ENCODE data around the gene CNOT1.

Gene CNOT1

DNA sequence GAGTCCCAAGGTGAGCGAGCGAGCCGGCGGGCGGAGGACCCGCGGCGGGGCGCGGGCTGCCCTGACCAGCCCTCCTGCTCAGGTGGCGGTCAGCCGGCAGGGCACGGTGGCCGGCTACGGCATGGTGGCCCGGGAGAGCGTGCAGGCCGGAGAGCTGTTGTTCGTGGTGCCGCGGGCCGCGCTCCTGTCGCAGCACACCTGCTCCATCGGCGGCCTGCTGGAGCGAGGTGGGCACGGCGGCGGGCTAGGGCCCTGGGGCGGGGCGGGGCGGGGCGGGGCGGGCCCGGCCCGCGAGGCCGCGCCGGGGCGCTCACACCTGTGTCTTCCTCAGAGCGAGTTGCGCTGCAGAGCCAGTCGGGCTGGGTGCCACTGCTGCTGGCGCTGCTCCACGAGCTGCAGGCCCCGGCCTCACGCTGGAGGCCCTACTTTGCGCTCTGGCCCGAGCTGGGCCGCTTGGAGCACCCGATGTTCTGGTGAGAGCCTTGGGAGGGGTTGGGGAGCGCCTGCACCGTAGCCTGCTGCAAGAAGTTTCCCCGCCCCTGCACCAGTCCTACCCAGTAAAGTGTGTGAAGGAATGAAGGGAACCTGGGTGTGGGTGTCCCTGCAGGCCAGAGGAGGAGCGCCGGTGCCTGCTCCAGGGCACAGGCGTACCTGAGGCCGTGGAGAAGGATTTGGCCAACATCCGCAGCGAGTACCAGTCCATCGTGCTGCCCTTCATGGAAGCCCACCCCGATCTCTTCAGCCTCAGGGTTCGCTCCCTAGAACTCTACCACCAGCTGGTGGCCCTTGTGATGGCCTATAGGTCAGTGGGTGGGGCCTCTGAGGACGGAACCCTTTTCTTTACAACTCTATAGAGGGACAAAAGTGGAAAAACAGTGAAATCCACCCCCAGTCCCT, 113.5 kb downstream of the CNOT1 start:
- peak overlapping the region; percentile 92 for H3K9ac ChIP-seq (ENCODE audit: low read depth, low read length)
- peak overlapping the region; percentile 93 for H3K27ac ChIP-seq (ENCODE audit: low read depth, low read length)
- no peaks in the 10 kb centered on the region for H3K9me3 ChIP-seq (ENCODE audit: control insufficient read depth, insufficient read depth, low read length)
- H3K27me3 ChIP-seq (ENCODE audit: control insufficient read depth, insufficient read depth, low read length), result no peaks in the 10 kb centered on the region
- peak overlapping the region; percentile 89 for H3K4me3 ChIP-seq (ENCODE audit: low read depth, low read length)
- H3K36me3 ChIP-seq (ENCODE audit: control insufficient read depth, insufficient read depth, low read length), result peaks cover 48% of the 10 kb centered on the region
- H3K4me1 ChIP-seq (ENCODE audit: control insufficient read depth, insufficient read depth, low read length), result peaks cover 12% of the 10 kb centered on the region

DNA sequence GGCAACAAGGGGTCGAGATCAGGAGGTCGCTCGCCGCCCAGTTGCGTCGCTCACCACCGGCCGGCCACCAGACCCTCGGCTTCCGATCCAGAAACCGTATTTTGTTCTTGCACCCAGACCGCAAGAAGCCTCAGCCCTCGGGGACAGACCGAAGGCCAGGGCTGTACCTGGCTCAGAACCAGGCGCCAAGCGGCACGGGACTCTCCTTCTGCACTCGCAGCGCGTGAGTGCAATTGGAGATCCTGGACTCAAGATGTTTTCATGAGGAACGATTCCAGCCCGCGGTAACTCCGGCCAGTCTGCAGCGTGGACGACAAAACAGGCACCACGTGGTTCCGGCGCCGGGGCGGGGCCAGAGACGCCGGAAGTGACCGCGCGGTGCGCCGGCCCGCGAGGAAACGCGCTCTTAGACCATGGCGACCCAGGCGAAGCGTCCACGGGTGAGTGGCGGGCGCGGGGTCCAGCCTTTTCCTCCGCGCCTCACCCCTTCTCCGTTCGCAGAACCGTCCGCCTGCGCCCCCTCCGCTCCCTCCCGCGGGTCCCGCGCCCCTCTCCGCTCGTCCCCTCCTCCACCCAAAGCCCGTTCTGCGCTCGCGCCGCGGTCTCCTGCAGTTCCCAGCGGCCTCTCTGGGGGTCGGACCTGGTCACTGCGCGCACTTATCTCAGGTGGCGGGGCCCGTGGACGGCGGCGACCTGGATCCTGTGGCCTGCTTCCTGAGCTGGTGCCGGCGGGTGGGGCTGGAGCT, 114.3 kb downstream of the CNOT1 start, which contains the start of gene SETD6:
Gene SETD6, plus strand, starts transcription at position 393 of the 746 bp plus-strand sequence. Its CDS starts 21 bp downstream, at position 414.
- Histone ChIP-seq H3K4me1 (ENCODE audit: control insufficient read depth, insufficient read depth, low read length) (peaks cover 12% of the 10 kb centered on the region), H3K27ac (ENCODE audit: low read depth, low read length) (peak within 1 kb of the TSS; percentile 93), H3K27me3 (ENCODE audit: control insufficient read depth, insufficient read depth, low read length) (no peaks in the 10 kb centered on the region), H3K9ac (ENCODE audit: low read depth, low read length) (peak within 1 kb of the TSS; percentile 92), H3K36me3 (ENCODE audit: control insufficient read depth, insufficient read depth, low read length) (peaks cover 40% of the 10 kb centered on the region), H3K9me3 (ENCODE audit: control insufficient read depth, insufficient read depth, low read length) (no peaks in the 10 kb centered on the region), H3K4me3 (ENCODE audit: low read depth, low read length) (peak within 1 kb of the TSS; percentile 89)

DNA sequence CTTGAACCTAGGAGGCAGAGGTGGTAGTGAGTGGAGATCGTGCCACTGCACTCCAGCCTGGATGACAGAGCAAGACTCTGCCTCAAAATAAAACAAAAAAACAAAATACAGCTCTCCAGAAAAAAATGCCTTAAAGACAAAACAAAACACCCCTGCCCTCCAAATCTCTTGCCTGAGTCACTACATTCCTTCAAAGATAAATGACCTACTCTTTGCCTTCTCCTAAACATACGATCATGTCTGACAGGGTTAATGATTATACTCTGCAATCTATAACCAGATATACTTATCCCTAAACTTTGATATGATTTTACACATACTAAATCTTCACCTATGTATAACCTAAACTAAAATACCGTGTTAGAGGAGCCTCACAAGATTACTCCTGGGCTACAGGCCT, 115.8 kb downstream of the CNOT1 start:
- H3K9me3 ChIP-seq (ENCODE audit: control insufficient read depth, insufficient read depth, low read length), result no peaks in the 10 kb centered on the region
- H3K9ac ChIP-seq (ENCODE audit: low read depth, low read length), result no peak overlapping the region
- no peaks in the 10 kb centered on the region for H3K27me3 ChIP-seq (ENCODE audit: control insufficient read depth, insufficient read depth, low read length)
- peaks cover 12% of the 10 kb centered on the region for H3K4me1 ChIP-seq (ENCODE audit: control insufficient read depth, insufficient read depth, low read length)
- H3K4me3 ChIP-seq (ENCODE audit: low read depth, low read length), result peak overlapping the region; percentile 89; the same call in 1 of the 2 replicates
- peaks cover 32% of the 10 kb centered on the region for H3K36me3 ChIP-seq (ENCODE audit: control insufficient read depth, insufficient read depth, low read length)
- H3K27ac ChIP-seq (ENCODE audit: low read depth, low read length), result no peak overlapping the region

DNA sequence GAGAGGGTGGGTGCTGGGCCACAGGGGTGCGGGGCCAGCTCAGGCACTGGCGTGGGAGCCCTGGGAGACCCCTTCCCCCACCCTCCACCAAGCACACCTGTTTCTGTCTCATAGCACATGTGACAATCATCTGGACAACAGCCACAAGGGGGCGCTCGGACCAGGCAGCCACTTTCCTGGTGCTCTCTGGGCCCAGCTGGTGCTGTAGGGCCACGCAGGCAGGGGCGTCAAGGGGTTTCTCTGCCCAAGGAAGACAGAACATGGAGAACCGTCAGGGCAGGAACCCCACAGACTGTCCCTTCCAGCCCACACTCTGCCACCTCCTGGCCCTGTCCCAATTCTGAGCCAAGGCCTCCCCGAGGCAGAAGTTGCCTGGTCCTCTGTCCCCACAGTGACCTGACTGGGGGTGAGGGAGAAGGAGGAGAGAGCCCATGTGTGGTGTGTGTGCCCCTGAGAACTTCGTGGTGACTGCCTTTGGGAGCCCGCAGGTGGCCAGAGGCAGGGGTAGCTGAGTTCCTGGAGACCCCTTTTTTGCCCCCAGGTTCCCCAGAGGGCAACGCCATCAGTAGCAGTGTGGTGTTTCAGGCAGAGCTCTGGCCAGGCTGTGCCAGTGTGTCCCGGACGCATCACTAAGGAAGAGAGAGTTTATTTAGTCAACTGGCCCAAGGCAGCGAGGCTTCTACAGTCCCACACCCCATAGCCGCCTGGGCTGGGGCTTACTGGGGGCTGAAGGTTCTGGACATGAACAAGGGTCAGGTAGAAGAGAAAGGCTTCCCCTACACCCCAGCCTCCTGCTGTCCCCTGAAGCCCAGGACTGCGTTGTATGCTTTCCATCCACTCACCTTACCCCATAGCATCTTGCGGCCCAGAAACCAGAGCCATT, 117.5 kb downstream of the CNOT1 start:
- peaks cover 12% of the 10 kb centered on the region for H3K4me1 ChIP-seq (ENCODE audit: control insufficient read depth, insufficient read depth, low read length)
- H3K4me3 ChIP-seq (ENCODE audit: low read depth, low read length), result no peak overlapping the region
- H3K9ac ChIP-seq (ENCODE audit: low read depth, low read length), result no peak overlapping the region
- no peaks in the 10 kb centered on the region for H3K27me3 ChIP-seq (ENCODE audit: control insufficient read depth, insufficient read depth, low read length)
- no peaks in the 10 kb centered on the region for H3K9me3 ChIP-seq (ENCODE audit: control insufficient read depth, insufficient read depth, low read length)
- H3K27ac ChIP-seq (ENCODE audit: low read depth, low read length), result no peak overlapping the region
- peaks cover 17% of the 10 kb centered on the region for H3K36me3 ChIP-seq (ENCODE audit: control insufficient read depth, insufficient read depth, low read length)

DNA sequence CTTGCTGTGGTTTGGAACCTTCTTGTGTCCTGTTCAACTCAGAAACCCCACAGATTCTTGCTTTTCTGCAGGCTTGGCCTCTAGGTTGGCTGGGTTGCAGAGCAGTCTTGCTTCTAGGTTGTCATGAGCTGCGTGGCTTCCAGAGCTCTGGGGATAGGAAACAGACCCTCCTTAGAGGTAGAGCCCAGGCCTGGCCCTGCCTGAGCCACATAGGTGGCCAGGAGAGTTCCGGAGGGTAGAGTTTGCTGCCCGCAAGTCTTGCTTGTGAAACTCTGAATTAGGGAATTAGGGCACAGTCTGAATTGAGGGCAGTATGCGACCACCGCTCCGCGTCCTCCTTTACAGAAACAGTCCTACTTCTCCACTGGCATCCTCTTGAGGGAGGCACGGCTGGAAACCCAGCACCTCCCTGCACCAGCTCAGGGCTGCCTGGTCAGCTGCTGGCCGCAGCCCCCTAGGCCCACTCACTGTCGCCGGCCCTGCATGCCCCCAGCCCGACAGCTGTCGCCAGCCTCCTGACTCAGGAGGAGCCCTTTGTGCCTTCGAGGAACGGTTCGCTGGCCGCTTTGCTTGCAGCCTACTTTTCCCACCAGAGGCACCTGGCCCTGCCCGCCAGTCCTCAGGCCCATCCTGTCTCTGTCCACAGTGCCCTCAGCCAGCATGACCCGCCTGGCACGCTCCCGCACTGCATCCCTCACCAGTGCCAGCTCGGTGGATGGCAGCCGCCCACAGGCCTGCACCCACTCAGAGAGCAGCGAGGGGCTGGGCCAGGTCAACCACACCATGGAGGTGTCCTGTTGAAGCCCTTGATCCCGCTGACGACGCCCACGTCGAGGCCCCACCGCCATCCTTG, 118.6 kb downstream of the CNOT1 start:
- Histone ChIP-seq H3K36me3 (ENCODE audit: control insufficient read depth, insufficient read depth, low read length) (peaks cover 9% of the 10 kb centered on the region; the same call in 1 of the 2 replicates), H3K27me3 (ENCODE audit: control insufficient read depth, insufficient read depth, low read length) (no peaks in the 10 kb centered on the region), H3K27ac (ENCODE audit: low read depth, low read length) (no peak overlapping the region), H3K4me1 (ENCODE audit: control insufficient read depth, insufficient read depth, low read length) (0 out of 2 replicates have a peak, but pooled peaks cover 2% of the 10 kb centered on the region), H3K4me3 (ENCODE audit: low read depth, low read length) (no peak overlapping the region), H3K9ac (ENCODE audit: low read depth, low read length) (no peak overlapping the region), H3K9me3 (ENCODE audit: control insufficient read depth, insufficient read depth, low read length) (no peaks in the 10 kb centered on the region)

DNA sequence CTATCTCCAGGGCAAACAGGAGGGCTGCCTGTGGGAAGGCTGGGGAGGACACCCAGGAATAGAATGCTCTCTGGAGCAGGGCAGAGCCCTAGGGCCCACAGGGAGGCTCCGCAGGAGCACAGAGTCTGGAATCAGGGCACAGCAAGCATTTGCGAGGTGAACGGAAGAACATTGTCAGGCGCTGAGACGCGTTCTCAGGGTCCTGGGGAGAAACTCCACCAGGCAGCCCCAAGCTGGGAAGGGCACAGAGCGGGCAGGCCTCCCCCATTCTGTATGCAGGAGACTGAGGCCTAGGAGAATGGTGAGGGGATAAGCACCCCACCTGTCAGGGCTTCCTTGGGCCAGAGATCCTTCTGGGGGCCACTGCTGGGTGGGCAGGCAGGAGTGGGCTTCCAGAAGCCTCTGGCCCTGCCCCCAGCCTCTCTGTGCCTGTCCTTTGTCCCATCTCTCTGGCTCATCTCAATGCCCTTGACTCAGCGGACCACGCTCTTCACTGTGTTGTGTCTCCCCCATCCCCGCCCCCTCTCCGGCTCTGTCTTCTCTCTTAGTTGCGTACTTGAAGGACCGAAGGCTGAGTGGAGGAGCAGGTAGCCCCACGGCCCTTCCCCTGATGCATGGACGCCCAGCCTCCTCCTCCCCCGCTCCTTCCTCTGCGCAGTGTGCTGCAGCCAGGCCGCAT, 119.4 kb downstream of the CNOT1 start:
- no peak overlapping the region for H3K27ac ChIP-seq (ENCODE audit: low read depth, low read length)
- 0 out of 2 replicates have a peak, but pooled peaks cover 2% of the 10 kb centered on the region for H3K4me1 ChIP-seq (ENCODE audit: control insufficient read depth, insufficient read depth, low read length)
- H3K27me3 ChIP-seq (ENCODE audit: control insufficient read depth, insufficient read depth, low read length), result no peaks in the 10 kb centered on the region
- H3K36me3 ChIP-seq (ENCODE audit: control insufficient read depth, insufficient read depth, low read length), result peaks cover 9% of the 10 kb centered on the region; the same call in 1 of the 2 replicates
- no peaks in the 10 kb centered on the region for H3K9me3 ChIP-seq (ENCODE audit: control insufficient read depth, insufficient read depth, low read length)
- H3K9ac ChIP-seq (ENCODE audit: low read depth, low read length), result no peak overlapping the region
- H3K4me3 ChIP-seq (ENCODE audit: low read depth, low read length), result no peak overlapping the region

DNA sequence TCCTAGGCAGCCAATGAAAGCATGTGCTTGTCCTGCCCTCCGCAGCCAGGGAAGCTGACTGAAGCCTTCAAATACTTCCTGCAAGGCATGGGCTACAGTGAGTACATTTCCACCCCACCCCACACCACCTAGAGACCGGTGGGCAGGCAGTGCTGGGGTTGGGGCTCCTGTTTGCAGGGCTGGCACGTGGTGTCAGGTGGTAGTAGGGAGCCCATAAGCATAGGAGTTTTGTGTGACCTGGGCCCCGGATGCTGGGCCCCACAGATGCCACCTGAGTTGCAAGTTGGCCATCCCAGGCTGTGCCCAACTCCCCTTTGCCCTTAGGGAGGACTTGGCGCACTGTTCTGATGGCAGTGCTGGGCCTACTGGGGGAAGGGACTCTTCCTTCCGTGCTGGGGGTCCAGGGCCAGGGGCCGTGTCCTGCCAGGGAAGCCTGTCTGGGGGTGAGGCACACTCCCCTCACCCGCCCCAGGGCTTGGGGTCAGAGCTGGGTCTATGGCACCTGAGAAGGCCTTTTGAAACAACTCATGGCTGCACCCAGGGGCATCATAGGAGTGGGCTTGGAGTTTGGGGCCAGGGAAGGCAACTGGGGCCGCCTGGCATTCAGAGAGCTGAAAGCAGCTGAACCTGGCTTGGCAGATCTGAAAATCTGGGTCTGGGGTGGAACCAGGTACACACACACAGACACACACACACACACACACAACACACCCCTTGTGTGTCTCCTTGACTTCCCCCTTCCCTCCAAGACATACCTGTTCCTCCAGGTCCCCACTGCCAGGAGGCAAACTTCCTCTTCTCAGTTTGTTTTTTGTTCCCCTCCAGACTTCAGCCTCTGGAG, 120.2 kb downstream of the CNOT1 start:
- Histone ChIP-seq H3K27me3 (ENCODE audit: control insufficient read depth, insufficient read depth, low read length) (no peaks in the 10 kb centered on the region), H3K4me3 (ENCODE audit: low read depth, low read length) (no peak overlapping the region), H3K9ac (ENCODE audit: low read depth, low read length) (no peak overlapping the region), H3K36me3 (ENCODE audit: control insufficient read depth, insufficient read depth, low read length) (peaks cover 9% of the 10 kb centered on the region; the same call in 1 of the 2 replicates), H3K9me3 (ENCODE audit: control insufficient read depth, insufficient read depth, low read length) (no peaks in the 10 kb centered on the region), H3K4me1 (ENCODE audit: control insufficient read depth, insufficient read depth, low read length) (no peaks in the 10 kb centered on the region), H3K27ac (ENCODE audit: low read depth, low read length) (no peak overlapping the region)

DNA sequence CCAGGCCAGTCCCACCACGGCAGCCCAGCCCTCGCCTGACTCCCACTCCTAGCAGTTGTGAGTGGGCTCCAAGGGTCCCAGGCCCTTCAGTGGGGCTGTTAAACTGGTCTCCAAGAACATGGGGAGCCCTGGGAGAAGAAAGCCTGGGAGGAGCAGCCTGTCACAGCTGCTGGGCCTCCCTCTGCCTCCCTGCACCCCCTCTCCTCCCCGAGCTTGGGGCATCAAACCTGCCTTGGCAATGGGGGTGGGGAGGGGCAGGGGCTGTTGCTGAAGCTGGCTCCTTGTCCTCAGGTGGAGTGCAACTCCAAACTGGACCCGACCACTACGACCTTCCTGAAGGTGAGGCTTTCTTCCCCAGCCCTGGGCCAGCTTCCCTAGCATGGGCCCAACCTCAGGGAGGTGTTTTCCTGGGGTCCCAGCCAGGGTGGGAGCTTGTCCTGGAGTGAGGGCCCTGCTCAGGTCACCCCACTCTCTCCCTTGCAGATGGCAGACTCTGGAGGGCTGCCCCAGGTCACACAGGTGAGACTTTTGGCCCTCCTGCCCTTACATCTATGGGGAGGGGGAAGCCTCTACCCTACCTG, 120.9 kb downstream of the CNOT1 start:
- Histone ChIP-seq H3K36me3 (ENCODE audit: control insufficient read depth, insufficient read depth, low read length) (peaks cover 9% of the 10 kb centered on the region; the same call in 1 of the 2 replicates), H3K9ac (ENCODE audit: low read depth, low read length) (no peak overlapping the region), H3K4me1 (ENCODE audit: control insufficient read depth, insufficient read depth, low read length) (no peaks in the 10 kb centered on the region), H3K27ac (ENCODE audit: low read depth, low read length) (no peak overlapping the region), H3K27me3 (ENCODE audit: control insufficient read depth, insufficient read depth, low read length) (no peaks in the 10 kb centered on the region), H3K4me3 (ENCODE audit: low read depth, low read length) (no peak overlapping the region), H3K9me3 (ENCODE audit: control insufficient read depth, insufficient read depth, low read length) (no peaks in the 10 kb centered on the region)

All from HUES48 (cell line).